ENCODE data around the gene ADAM12. TPM values are rescaled to one million over a fixed set of nuclear protein-coding genes. Genes with fewer than 3 reads are reported as not detected.

The ADAM12 gene
- total RNA-seq, 1 donor from 2014 or later, result 41.7 TPM

DNA sequence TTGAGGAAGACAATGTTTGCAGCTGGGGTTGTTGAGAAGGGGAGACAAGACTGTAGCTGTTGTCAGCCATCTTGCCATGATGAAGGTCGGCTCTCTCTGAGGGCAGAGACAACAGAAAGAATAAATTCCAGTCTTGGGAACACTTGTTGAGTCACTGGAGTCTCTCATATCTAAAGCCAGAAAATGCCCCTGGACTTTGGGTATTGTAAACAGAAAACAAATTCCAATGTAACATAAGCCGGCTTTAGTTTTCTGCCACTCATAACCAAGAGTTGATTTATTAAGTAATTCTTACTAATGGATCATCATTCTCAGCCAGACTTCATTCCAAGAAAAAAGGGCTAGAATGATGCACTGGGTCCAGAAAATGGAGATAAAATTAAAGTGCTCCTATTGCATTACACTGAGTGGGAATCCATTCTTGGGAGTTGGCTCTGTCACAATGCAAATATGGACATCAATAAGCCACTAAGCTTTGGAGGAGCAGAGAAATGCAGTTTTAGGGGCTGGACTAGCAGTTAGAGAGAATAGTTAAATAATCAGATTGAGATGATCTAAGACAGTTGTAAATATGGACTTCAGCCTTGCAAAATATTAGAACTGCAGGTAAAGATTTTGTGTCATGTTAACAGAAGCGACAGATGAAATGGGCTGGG lies 78.9 kb downstream of the ADAM12 start:
- H3K4me1 Mint-ChIP-seq (ENCODE audit: unreplicated experiment), result peaks cover 21% of the 10 kb centered on the region

DNA sequence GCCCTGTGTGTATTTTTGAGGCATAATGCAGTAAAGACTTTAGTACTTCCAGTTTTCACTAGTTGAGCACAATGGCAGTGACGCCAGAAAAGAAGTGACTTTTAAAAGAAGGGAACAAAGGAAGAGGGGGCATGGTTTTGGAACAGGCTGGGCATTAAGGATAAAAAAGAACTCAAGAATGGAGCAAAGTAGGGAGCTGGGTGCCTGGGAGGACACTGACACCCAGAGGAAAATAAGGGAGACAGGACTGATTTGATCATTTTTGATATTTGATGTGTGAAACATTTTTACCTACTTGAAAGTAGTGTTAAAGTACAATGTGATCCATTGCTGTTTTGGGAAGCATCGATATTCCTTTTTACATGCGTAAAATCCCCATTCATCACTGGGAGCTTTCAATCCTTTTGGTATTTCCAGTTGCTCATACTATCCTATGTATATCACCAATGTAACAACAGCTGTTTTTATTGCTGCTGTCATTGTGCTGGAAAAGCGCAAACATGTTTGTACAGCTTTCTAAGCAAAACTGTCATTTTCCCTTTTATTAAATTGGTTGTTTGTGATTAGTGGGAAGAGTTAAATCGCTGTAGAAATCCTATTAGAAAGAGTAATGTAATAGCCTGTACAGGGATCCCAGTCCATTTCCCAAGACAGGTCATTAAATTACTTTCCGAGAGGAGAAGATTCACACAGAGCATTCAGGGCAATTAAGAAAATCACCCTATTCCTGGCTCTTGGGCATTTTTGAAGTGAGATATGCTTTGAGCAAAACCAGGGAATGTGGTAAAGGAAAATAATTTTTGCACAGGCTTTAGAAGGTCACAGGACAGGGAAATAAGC lies 85.2 kb downstream of the ADAM12 start:
- Mint-ChIP-seq H3K27me3 (ENCODE audit: unreplicated experiment) (no peaks in the 10 kb centered on the region), H3K4me1 (ENCODE audit: unreplicated experiment) (peaks cover 16% of the 10 kb centered on the region), H3K36me3 (ENCODE audit: unreplicated experiment) (peaks cover 1% of the 10 kb centered on the region), H3K4me3 (ENCODE audit: unreplicated experiment) (no peak overlapping the region), H3K27ac (ENCODE audit: unreplicated experiment) (no peak overlapping the region), H3K9me3 (ENCODE audit: unreplicated experiment) (peaks cover 19% of the 10 kb centered on the region)
- TF ChIP-seq, protein P1, sequence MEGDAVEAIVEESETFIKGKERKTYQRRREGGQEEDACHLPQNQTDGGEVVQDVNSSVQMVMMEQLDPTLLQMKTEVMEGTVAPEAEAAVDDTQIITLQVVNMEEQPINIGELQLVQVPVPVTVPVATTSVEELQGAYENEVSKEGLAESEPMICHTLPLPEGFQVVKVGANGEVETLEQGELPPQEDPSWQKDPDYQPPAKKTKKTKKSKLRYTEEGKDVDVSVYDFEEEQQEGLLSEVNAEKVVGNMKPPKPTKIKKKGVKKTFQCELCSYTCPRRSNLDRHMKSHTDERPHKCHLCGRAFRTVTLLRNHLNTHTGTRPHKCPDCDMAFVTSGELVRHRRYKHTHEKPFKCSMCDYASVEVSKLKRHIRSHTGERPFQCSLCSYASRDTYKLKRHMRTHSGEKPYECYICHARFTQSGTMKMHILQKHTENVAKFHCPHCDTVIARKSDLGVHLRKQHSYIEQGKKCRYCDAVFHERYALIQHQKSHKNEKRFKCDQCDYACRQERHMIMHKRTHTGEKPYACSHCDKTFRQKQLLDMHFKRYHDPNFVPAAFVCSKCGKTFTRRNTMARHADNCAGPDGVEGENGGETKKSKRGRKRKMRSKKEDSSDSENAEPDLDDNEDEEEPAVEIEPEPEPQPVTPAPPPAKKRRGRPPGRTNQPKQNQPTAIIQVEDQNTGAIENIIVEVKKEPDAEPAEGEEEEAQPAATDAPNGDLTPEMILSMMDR (IDR thresholded peaks at IDR 0.05), result peak; percentile 59
- no peak for DNase-seq (ENCODE audit: extremely low spot score, unreplicated experiment)

More for the DNA sequence above, 78.9 kb downstream of the ADAM12 start:
- H3K36me3 Mint-ChIP-seq (ENCODE audit: unreplicated experiment), result peaks cover 1% of the 10 kb centered on the region
- peaks cover 7% of the 10 kb centered on the region for H3K9me3 Mint-ChIP-seq (ENCODE audit: unreplicated experiment)
- H3K27ac Mint-ChIP-seq (ENCODE audit: unreplicated experiment), result no peak overlapping the region
- no peaks in the 10 kb centered on the region for H3K27me3 Mint-ChIP-seq (ENCODE audit: unreplicated experiment)
- no peak overlapping the region for H3K4me3 Mint-ChIP-seq (ENCODE audit: unreplicated experiment)
- TF ChIP-seq, protein P1 (IDR thresholded peaks at IDR 0.05), result no peak
- DNase-seq (ENCODE audit: extremely low spot score, unreplicated experiment), result no peak

DNA sequence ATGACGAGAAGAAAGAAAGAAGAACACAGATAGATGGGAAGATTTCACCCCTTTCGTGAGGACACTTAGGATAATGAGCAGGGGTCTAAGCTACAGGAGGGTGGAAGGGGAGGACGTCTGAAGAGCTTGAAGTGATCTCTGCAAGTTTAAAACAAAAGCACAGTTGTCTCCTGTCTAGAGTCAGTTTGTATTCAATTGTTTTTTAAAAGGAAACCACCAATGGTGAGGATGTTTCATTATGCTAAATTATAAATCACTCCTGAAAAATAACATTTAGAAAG lies 85.9 kb downstream of the ADAM12 start:
- Mint-ChIP-seq H3K27ac (ENCODE audit: unreplicated experiment) (no peak overlapping the region), H3K36me3 (ENCODE audit: unreplicated experiment) (peaks cover 1% of the 10 kb centered on the region), H3K4me3 (ENCODE audit: unreplicated experiment) (no peak overlapping the region), H3K27me3 (ENCODE audit: unreplicated experiment) (no peaks in the 10 kb centered on the region), H3K9me3 (ENCODE audit: unreplicated experiment) (peaks cover 19% of the 10 kb centered on the region), H3K4me1 (ENCODE audit: unreplicated experiment) (peaks cover 16% of the 10 kb centered on the region)
- no peak for DNase-seq (ENCODE audit: extremely low spot score, unreplicated experiment)
- TF ChIP-seq, protein P1 (IDR thresholded peaks at IDR 0.05), result no peak

DNA sequence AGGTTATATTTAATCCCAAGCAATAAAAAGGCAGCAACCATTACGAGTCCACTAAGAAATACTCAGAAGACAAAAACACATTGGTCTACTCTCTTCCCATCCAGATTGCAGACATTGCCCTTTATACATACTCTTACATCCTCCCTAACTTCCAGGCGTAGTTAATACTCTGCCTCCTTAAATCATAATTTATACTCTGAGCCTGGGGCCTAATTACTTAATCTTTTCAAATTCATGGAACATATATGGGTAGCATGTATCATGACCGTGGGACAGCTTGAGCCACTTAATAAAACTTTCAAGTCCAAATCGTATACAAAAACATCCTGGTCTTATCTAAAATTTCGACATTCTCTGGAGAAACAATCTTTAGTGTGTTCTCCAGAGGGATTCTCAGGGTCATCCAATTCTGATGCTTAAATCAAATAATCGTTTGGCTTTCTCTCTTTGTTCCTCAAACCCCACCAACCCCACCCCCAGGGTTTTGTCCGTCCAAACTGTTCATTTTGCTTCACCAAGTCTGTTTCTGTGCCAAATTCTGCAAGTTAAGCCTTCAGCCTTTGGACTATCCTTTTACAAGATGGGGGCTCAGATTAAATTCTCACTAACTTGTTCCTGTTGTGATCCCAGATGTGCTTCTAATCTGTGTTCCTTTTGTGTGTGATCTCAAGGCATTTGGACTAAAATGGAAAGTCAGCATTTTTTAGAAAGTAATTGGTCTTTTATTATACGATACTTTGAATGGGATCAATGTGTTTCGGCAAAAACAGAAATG lies 86.4 kb downstream of the ADAM12 start:
- no peak for DNase-seq (ENCODE audit: extremely low spot score, unreplicated experiment)
- Mint-ChIP-seq H3K9me3 (ENCODE audit: unreplicated experiment) (peaks cover 19% of the 10 kb centered on the region), H3K36me3 (ENCODE audit: unreplicated experiment) (peaks cover 1% of the 10 kb centered on the region), H3K27ac (ENCODE audit: unreplicated experiment) (no peak overlapping the region), H3K4me1 (ENCODE audit: unreplicated experiment) (peaks cover 16% of the 10 kb centered on the region), H3K4me3 (ENCODE audit: unreplicated experiment) (no peak overlapping the region), H3K27me3 (ENCODE audit: unreplicated experiment) (no peaks in the 10 kb centered on the region)
- TF ChIP-seq, protein P1 (IDR thresholded peaks at IDR 0.05), result no peak

DNA sequence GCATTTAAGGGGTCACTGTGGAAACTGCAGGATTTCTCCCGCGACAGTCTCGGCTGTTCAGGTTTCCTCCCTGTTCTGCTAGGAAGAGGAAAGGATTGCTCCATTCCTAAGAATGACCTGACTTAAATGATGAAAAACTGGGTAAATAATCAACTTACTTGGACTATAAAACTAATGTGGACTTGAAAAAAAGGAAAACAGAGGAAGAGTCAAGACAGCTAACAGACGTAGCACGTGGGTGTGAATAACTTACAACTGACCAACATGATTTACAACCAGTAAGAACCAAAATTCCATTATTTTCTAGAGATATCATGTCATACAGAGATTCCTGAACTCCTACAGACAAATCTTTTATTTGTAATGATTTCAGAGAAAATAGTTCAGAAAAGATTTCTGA lies 93.8 kb downstream of the ADAM12 start:
- peaks cover 12% of the 10 kb centered on the region for H3K4me1 Mint-ChIP-seq (ENCODE audit: unreplicated experiment)
- H3K27ac Mint-ChIP-seq (ENCODE audit: unreplicated experiment), result no peak overlapping the region
- H3K4me3 Mint-ChIP-seq (ENCODE audit: unreplicated experiment), result no peak overlapping the region
- TF ChIP-seq, protein P1 (IDR thresholded peaks at IDR 0.05), result no peak
- peaks cover 3% of the 10 kb centered on the region for H3K36me3 Mint-ChIP-seq (ENCODE audit: unreplicated experiment)
- peaks cover 5% of the 10 kb centered on the region for H3K9me3 Mint-ChIP-seq (ENCODE audit: unreplicated experiment)
- no peak for DNase-seq (ENCODE audit: extremely low spot score, unreplicated experiment)
- H3K27me3 Mint-ChIP-seq (ENCODE audit: unreplicated experiment), result no peaks in the 10 kb centered on the region

All from osteocyte (in vitro differentiated cells).